ENCODE results near the gene PPP2R2B.
"Not testable (repeated sequence)": the region's sequence is repeated elsewhere in the genome, so short reads cannot be mapped to it uniquely, and the experiment has no call there.

Gene PPP2R2B

GRCh38 chr5:146620031-146620668, 258.4 kb downstream of the PPP2R2B start:
- no peak for DNase-seq
- in situ Hi-C loops (cut with HindIII; ENCODE audit: low pct_ligation_motif_present, low pct_unique_long_range_greater_than_20kb, low sequenced_read_pairs): no loop called here

GRCh38 chr5:146618434-146618833, 260.1 kb downstream of the PPP2R2B start:
- in situ Hi-C loops (cut with HindIII; ENCODE audit: low pct_ligation_motif_present, low pct_unique_long_range_greater_than_20kb, low sequenced_read_pairs): no loop called here
- no peak for DNase-seq

- DNase-seq; in situ Hi-C loops (cut with HindIII; ENCODE audit: low pct_ligation_motif_present, low pct_unique_long_range_greater_than_20kb, low sequenced_read_pairs): not testable (repeated sequence)
Measured at GRCh38 chr5:146609731-146610130, 268.8 kb downstream of the PPP2R2B start.

- in situ Hi-C loops (cut with HindIII; ENCODE audit: low pct_ligation_motif_present, low pct_unique_long_range_greater_than_20kb, low sequenced_read_pairs): no loop called here
- DNase-seq: no peak
Measured at GRCh38 chr5:146607659-146608332, 270.8 kb downstream of the PPP2R2B start.

- no peak for DNase-seq
- in situ Hi-C loops (cut with HindIII; ENCODE audit: low pct_ligation_motif_present, low pct_unique_long_range_greater_than_20kb, low sequenced_read_pairs): no loop called here
Measured at GRCh38 chr5:146606893-146607292, 271.7 kb downstream of the PPP2R2B start.

- in situ Hi-C loops (cut with HindIII; ENCODE audit: low pct_ligation_motif_present, low pct_unique_long_range_greater_than_20kb, low sequenced_read_pairs): no loop called here
- no peak for DNase-seq
Measured at GRCh38 chr5:146600376-146600775, 278.2 kb downstream of the PPP2R2B start.

GRCh38 chr5:146599261-146599660, 279.3 kb downstream of the PPP2R2B start:
- in situ Hi-C loops (cut with HindIII; ENCODE audit: low pct_ligation_motif_present, low pct_unique_long_range_greater_than_20kb, low sequenced_read_pairs): no loop called here
- no peak for DNase-seq

- in situ Hi-C loops (cut with HindIII; ENCODE audit: low pct_ligation_motif_present, low pct_unique_long_range_greater_than_20kb, low sequenced_read_pairs): no loop called here
- DNase-seq: no peak
Measured at GRCh38 chr5:146595088-146595487, 283.5 kb downstream of the PPP2R2B start.

GRCh38 chr5:146592352-146592751, 286.2 kb downstream of the PPP2R2B start:
- in situ Hi-C loops (cut with HindIII; ENCODE audit: low pct_ligation_motif_present, low pct_unique_long_range_greater_than_20kb, low sequenced_read_pairs): no loop called here
- DNase-seq: no peak

GRCh38 chr5:146589028-146589345, 289.6 kb downstream of the PPP2R2B start:
- DNase-seq: no peak
- in situ Hi-C loops (cut with HindIII; ENCODE audit: low pct_ligation_motif_present, low pct_unique_long_range_greater_than_20kb, low sequenced_read_pairs): no loop called here

- in situ Hi-C loops (cut with HindIII; ENCODE audit: low pct_ligation_motif_present, low pct_unique_long_range_greater_than_20kb, low sequenced_read_pairs): no loop called here
- DNase-seq: no peak
Measured at GRCh38 chr5:146588331-146589027, 290.1 kb downstream of the PPP2R2B start.

GRCh38 chr5:146586752-146587151, 291.8 kb downstream of the PPP2R2B start:
- DNase-seq: no peak
- in situ Hi-C loops (cut with HindIII; ENCODE audit: low pct_ligation_motif_present, low pct_unique_long_range_greater_than_20kb, low sequenced_read_pairs): no loop called here

GRCh38 chr5:146584750-146585149, 293.8 kb downstream of the PPP2R2B start:
- DNase-seq: no peak
- in situ Hi-C loops (cut with HindIII; ENCODE audit: low pct_ligation_motif_present, low pct_unique_long_range_greater_than_20kb, low sequenced_read_pairs): no loop called here

- in situ Hi-C loops (cut with HindIII; ENCODE audit: low pct_ligation_motif_present, low pct_unique_long_range_greater_than_20kb, low sequenced_read_pairs): no loop called here
Measured at GRCh38 chr5:146582051-146582596, 296.4 kb downstream of the PPP2R2B start.

GRCh38 chr5:146580237-146580636, 298.3 kb downstream of the PPP2R2B start:
- no peak for DNase-seq
- in situ Hi-C loops (cut with HindIII; ENCODE audit: low pct_ligation_motif_present, low pct_unique_long_range_greater_than_20kb, low sequenced_read_pairs): no loop called here

More at GRCh38 chr5:146582051-146582596, 296.4 kb downstream of the PPP2R2B start:
- no peak for DNase-seq

- in situ Hi-C loops (cut with HindIII; ENCODE audit: low pct_ligation_motif_present, low pct_unique_long_range_greater_than_20kb, low sequenced_read_pairs): no loop called here
Measured at GRCh38 chr5:146574713-146575112, 303.8 kb downstream of the PPP2R2B start.

GRCh38 chr5:146568161-146568560, 310.4 kb downstream of the PPP2R2B start:
- in situ Hi-C loops (cut with HindIII; ENCODE audit: low pct_ligation_motif_present, low pct_unique_long_range_greater_than_20kb, low sequenced_read_pairs): no loop called here

More at GRCh38 chr5:146574713-146575112, 303.8 kb downstream of the PPP2R2B start:
- no peak for DNase-seq

GRCh38 chr5:146565764-146566367, 312.7 kb downstream of the PPP2R2B start:
- DNase-seq: peak; percentile 72
- in situ Hi-C loops (cut with HindIII; ENCODE audit: low pct_ligation_motif_present, low pct_unique_long_range_greater_than_20kb, low sequenced_read_pairs): no loop called here

More at GRCh38 chr5:146568161-146568560, 310.4 kb downstream of the PPP2R2B start:
- no peak for DNase-seq
